CD4-positive, alpha-beta T cell treated with Interleukin-10 for 1 hour (primary cell): ENCODE data around the gene GRIN1.
"Not testable (repeated sequence)": the region's sequence is repeated elsewhere in the genome, so short reads cannot be mapped to it uniquely, and the experiment has no call there.

Source experiments
- DNase-seq: peaks from one replicate; pipeline ENCODE4 v3.0.0-alpha.2; 2020

Gene GRIN1

GRCh38 chr9:137111788-137112563 is 27.0 kb upstream of the GRIN1 start:
- DNase-seq, result no peak

GRCh38 chr9:137112564-137113384 is 26.2 kb upstream of the GRIN1 start:
- DNase-seq, result no peak

GRCh38 chr9:137113385-137114159 is 25.4 kb upstream of the GRIN1 start:
- DNase-seq, result peak; percentile 36

- DNase-seq, result no peak
These were observed 24.7 kb upstream of the GRIN1 start for GRCh38 chr9:137114220-137114612.

- DNase-seq, result peak; percentile 80
These were observed 24.2 kb upstream of the GRIN1 start, which contains the start of gene DPP7 for GRCh38 chr9:137114613-137115393. DPP7 (minus strand) TSS chr9:137114733; CDS start chr9:137114713, 20 bp downstream.

- no peak for DNase-seq
These were observed 23.4 kb upstream of the GRIN1 start for GRCh38 chr9:137115394-137116026.

- DNase-seq, result no peak
These were observed 22.9 kb upstream of the GRIN1 start for GRCh38 chr9:137116027-137116507.

- DNase-seq, result no peak
These were observed 22.2 kb upstream of the GRIN1 start for GRCh38 chr9:137116728-137117127.

DNA sequence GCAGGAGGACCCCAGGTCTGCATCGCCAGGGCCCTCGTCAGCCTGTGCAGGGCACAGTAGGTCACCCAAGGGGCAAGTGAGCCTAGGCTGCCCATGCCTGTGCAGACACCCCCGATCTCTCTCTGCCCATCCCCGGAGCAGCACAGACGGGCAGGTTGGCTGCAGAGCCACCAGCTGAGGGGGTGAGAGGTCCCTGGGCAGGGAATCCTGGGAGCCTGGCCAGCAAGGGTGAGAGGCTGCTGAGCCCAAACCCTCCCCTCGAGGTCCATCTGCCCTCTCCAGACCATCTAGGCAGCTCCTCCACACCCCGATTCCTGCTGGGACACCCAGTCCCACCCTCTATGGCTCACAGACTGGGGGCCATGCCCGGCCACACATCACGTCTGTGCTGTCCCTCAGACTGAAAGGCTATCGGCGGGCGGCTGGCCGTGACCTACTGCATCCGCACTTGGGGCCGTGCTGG is 21.7 kb upstream of the GRIN1 start:
- DNase-seq, result no peak

DNA sequence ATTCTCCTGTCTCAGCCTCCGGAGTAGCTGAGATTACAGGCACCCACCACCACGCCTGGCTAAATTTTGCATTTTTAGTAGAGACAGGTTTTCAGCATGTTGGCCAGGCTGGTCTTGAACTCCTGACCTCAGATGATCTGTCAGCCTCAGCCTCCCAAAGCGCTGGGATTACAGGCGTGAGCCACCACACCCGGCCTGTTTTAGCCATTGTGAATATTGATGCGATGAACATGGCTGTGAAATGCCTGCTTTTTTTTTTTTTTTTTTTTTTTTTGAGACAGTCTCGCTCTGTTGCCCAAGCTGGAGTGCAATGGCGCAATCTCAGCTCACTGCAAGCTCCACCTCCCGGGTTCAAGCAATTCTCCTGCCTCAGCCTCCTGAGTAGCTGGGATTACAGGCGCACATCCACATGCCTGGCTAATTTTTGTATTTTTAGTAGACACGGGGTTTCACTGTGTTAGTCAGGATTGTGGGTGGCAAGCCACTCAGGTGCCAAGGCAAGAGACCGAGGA is 20.8 kb upstream of the GRIN1 start:
- DNase-seq, result not testable (repeated sequence)

DNA sequence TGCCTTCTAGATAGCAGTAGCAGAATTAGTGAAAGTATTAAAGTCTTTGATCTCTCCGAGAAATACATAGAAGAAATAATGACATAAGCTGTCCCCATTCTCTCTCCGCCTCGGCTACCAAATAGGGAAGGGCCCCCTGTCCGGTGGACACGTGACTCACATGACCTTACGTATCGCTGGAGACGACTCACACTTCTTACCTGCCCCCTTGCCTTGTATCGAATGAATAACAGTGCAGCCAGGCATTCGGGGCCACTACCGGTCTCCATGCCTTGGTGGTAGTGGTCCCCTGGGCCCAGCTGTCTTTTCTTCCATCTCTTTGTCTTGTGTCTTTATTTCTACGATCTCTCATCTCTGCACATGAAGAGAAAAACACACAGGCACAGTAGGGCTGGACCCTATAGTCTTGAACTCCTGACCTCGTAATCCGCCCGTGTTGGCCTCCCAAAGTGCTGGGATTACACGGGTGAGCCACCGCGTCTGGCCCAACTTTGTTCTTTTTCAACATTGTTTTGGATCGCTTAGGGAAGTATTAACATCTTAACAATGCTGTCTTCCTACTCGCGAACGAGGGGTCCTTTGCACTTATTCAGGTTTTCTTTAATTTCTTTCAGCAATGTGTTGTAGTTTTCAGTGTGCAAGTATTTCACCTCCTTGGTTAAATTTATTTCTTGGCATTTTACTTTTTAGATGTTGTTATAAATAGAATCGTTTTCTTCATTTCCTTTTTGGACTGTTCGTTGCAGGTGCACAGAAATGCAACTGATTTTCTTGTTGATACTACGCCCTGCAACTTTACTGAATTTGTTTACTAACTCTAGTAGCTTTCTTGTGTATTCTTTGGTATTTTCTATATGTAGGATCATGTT is 16.8 kb upstream of the GRIN1 start:
- not testable (repeated sequence) for DNase-seq

DNA sequence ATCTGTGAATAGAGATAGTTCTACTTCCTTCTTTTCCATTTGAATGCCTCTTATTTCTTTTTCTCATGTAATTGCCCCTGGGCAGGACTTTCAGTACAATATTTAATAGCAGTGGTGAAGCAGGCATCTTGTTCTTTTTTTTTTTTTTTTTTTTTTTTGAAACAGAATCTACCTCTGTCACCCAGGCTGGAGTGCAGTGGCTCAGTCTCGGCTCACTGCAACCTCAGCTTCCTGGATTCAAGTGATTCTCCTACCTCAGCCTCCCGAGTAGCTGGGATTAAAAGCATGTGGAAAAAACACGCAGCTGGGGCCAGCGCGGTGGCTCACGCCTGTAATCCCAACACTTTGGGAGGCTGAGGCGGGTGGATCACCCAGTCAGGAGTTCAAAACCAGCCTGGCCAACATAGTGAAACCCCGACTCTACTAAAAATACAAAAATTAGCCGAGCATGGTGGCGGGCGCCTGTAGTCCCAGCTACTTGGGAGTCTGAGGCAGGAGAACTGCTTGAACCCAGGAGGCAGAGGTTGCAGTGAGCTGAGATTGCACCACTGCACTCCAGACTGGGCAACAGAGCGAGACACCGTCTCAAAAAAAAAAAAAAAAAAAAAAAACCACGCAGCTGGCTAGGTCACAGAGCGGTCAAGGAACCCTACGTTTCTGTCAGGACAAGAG is 16.0 kb upstream of the GRIN1 start:
- not testable (repeated sequence) for DNase-seq

DNA sequence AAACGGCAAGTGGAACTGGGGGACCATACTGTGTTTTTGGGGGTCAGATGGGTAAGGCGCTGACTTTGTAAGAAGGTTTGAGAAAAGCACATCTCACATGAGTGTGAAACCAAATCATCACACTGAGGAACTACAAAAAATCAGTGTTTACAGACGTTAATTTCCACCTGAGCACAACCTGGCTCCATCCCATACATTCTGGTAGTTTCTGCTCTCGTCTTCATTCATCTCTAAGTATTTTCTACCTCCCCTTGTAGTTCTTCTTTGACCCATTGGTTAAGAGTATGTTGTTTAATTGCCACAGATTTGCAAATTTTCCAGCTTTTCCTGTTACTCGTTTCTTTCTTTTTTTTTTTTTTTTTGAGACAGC is 15.5 kb upstream of the GRIN1 start:
- DNase-seq, result no peak

DNA sequence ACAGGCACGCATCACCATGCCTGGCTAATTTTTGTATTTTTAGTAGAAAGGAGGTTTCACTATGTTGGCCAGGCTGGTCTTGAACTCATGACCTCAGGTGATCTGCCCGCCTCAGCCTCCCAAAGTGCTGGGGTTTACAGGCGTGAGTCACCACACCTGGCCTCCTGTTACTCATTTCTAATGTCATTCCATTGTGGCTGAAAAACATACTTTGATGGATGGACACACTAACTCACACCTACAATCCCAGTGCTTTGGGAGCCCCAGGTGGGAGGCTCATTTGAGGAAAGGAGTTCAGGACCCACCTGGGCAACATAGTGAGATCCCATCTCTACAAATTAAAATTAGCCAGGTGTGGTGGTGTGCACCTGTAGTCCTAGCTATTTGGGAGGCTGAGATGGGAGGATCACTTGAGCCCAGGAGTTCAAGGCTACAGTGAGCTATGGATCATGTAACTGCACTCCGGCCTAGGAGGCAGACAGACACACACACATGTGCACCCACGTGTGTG is 14.9 kb upstream of the GRIN1 start:
- DNase-seq, result not testable (repeated sequence)

DNA sequence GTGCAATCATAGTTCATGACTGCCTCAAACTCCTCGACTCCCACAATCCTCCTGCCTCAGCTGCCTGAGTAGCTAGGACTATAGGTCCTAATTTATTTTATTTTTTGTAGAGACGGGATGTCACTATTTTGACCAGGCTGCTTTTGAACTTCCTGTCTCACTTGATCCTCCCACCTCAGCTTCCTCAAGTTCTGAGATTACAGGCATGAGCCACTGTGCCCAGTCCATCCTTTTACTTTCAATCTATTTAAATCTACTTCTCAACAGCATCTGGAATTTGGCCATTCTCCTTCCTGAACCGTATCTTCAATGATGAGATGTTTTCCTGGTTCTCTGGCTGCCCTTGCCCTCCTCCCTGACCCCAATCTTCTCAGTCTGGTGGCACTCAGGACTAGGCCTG is 12.2 kb upstream of the GRIN1 start:
- DNase-seq, result no peak

DNA sequence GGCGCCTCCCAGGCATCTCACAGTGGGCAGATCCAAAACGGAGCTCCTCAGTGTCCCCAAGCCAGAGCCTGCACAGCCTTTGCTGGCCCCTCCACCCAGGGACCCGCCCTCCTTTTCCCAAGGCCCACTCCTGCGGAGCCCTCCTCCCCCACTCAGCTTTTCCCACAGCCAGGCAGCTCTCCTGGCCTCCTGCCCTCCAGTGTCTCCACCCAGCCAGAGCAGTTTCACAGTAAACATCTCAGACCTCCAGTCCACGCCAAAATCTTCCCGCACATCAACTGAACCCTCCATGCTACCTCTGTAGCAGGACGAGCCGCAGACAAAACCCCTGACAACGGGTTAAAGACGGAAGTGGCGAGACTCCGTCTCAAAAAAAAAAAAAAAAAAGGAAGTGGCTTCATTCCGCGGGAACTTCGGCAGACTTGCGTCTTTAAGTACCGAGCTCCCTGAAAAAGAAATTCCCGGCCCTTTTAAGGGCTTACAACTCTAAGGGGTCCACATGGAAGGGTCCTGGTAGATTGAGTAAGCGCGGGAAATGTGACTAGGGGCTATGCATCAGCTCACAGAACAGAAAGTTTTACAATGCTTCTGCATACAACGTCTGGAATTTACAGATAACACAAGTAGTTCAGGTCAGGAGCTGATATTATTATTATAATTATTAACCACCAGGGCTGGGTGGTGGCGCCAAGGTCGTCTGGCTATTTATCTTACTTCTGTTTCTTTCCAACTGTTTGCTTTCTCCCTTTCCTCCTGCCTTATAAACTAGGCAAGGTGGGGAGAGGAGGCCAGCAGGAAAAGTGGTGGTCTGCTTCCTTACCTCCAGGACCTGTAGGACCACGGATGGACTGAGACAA is 11.4 kb upstream of the GRIN1 start:
- DNase-seq, result peak; percentile 59

- DNase-seq, result no peak
These were observed 10.6 kb upstream of the GRIN1 start for GRCh38 chr9:137128158-137128861.
